HL-60 (cell line): ENCODE results near the gene KCNMA1.

Experiments
- DNase-seq, 2 experiments: peaks; one replicate each; pipeline ENCODE4 v3.0.0-alpha.2; 2010 to 2020; ENCODE audit warnings: low read depth in 1 of 2, low spot score in 1 of 2
- H3K27ac ChIP-seq: fragments of 250-450 bp; sonication (Bioruptor Pico); replicated peaks from 2 replicates; pipeline ENCODE4 v1.5.1; 2020; ENCODE audit warnings: mild to moderate bottlenecking, moderate library complexity
- H3K27me3 ChIP-seq: fragments of 250-450 bp; sonication (Bioruptor Pico); 2 replicates; pipeline ENCODE4 v1.5.1; 2021; ENCODE audit warnings: mild to moderate bottlenecking, moderate library complexity; ENCODE audit not compliant: insufficient read depth, poor library complexity, severe bottlenecking
- H3K4me3 ChIP-seq: replicated peaks from 2 replicates; pipeline ENCODE4 v1.5.1; 2011; ENCODE audit warnings: mild to moderate bottlenecking, control low read depth, low read length; ENCODE audit not compliant: insufficient read depth
- CTCF ChIP-seq: IDR thresholded peaks from one replicate; pipeline ENCODE4 v1.5.1; 2011; ENCODE audit warnings: low read length, control low read depth, inconsistent platforms; ENCODE audit not compliant: insufficient read depth
- GABPA ChIP-seq: IDR thresholded peaks from 2 replicates; pipeline ENCODE4 v1.6.1; 2012; ENCODE audit warnings: low read depth
- POLR2AphosphoS5 ChIP-seq: IDR thresholded peaks from 2 replicates; pipeline ENCODE4 v1.6.1; 2012; ENCODE audit warnings: low read depth
- REST ChIP-seq: IDR thresholded peaks from 2 replicates; pipeline ENCODE4 v1.6.1; 2012; ENCODE audit warnings: low read depth; ENCODE audit not compliant: insufficient replicate concordance
- SPI1 ChIP-seq: IDR thresholded peaks from 2 replicates; pipeline ENCODE4 v1.6.1; 2012; ENCODE audit warnings: low read depth, mild to moderate bottlenecking, borderline replicate concordance

KCNMA1 gene

GRCh38 chr10:77315496-77316129 lies 322.0 kb downstream of the KCNMA1 start:
- no peak for TF ChIP-seq CTCF
- no peak for TF ChIP-seq REST
- TF ChIP-seq POLR2AphosphoS5 = no peak
- TF ChIP-seq GABPA = no peak
- TF ChIP-seq SPI1 = no peak
- H3K4me3 ChIP-seq = no peak overlapping the region
- no peak for DNase-seq
- no peak overlapping the region for H3K27ac ChIP-seq
- H3K27me3 ChIP-seq = no peaks in the 10 kb centered on the region

GRCh38 chr10:77313066-77313750 lies 324.4 kb downstream of the KCNMA1 start:
- TF ChIP-seq REST = no peak
- TF ChIP-seq GABPA = no peak
- TF ChIP-seq POLR2AphosphoS5 = no peak
- no peak for TF ChIP-seq CTCF
- TF ChIP-seq SPI1 = no peak
- H3K4me3 ChIP-seq = no peak overlapping the region
- no peaks in the 10 kb centered on the region for H3K27me3 ChIP-seq
- no peak overlapping the region for H3K27ac ChIP-seq
- DNase-seq = no peak

- DNase-seq = no peak
- Histone ChIP-seq H3K27ac (no peak overlapping the region), H3K27me3 (no peaks in the 10 kb centered on the region), H3K4me3 (no peak overlapping the region)
- no peak for TF ChIP-seq SPI1
- no peak for TF ChIP-seq CTCF
- no peak for TF ChIP-seq REST
- TF ChIP-seq POLR2AphosphoS5 = no peak
- TF ChIP-seq GABPA = no peak
These were observed 326.4 kb downstream of the KCNMA1 start for GRCh38 chr10:77311186-77311585.
